NCI-H345 (cell line): Measurements from ENCODE around the gene SURF6.
"Not testable (repeated sequence)": the region's sequence is repeated elsewhere in the genome, so short reads cannot be mapped to it uniquely, and the experiment has no call there.

Source experiments
- DNase-seq: peaks from one replicate; lab custom pipeline; 2025; lab: John Stamatoyannopoulos, UW

SURF6 gene

DNA sequence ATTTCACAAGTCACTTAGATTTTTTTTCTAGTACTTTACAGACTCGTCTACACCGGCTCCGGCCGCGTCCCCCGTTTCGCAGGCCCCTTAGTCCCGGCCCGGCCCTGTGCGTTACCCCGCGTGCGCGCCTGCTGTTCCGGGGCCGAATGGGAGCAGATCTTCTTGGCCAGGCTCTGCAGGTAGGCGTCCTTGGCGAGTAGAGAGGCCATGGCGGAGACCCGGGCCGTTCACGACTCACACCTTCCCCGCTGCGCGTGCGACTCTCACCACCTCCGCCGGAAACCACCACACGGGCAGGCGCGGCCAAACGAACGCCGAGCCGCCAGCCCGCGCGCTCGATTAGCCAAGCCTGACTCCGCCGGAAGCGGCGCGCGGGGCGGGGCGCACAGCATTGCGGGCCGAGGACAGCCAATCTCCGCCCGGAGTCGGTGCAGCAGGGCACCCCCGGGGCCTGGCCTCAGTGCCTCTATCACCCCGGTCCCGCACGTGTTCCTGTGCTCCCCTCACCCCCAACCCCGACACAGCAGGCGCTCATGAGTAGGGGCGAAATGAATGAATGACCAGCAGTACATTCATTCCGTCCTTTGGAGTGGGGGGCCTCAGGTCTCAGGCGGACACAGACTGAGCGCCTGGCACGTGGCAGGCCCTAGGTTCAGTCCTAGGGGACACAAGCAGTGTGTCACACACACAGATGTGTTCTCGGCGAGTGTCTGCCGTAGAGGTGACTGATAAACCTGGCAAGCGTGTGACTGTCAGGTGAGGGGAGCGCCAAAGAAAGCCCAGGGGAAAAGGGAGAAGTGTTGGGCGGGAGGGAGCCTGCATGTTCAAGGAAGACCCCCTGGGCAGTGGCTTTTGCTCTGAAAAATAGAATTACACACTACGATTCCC, at the start of gene SURF6:
SURF6 (minus strand) TSS at position 265 of the 888 bp plus-strand sequence; CDS start at position 209, 56 bp downstream.
- peak; percentile 96 for DNase-seq

DNA sequence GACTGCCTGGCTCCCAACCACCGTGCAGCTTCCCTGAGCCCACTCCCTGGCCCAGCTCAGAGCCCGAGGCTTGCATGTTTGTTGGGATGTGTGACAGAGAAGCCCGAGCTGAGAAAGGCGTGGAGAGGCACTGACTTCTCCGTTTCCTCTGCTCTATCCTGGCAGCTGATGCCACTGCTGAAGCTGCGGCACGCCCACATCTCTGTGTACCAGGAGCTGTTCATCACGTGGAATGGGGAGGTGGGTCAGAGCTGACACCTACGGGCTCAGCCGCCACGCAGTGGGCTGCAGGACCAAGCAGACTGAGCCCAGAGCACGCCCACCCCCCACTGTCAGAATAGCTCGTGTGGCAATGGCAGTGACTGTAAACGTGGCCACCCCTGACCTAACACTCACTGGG, 49.5 kb upstream of the SURF6 start:
- no peak for DNase-seq

DNA sequence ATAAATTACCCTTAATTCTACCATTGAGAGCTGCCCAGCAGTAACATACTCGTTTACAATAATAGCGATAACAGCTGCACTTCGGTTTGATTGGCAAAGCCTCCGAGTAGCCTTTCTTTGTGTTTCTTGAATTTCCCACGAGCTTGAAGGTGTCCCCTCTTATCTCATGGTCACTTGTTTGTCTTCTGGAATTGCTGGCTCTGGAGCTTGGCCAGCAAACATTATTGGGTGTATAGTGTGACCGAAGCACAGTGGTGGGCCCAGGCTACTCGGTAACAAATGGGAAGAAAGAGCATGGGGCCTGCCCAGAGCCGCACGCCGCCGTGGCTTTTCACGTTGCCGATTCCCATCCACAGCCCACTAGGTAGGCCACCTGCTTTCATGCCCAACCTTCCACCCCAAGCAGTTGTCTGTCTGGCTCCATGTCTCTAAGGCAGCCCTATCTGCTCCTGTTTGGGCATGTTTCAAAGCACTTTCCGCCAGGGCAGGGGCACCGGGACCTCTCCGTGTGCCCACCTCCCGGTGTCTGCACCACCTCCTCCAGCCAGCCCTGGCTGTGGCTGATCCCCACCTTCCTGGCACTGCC, 48.8 kb upstream of the SURF6 start:
- DNase-seq, result no peak

DNA sequence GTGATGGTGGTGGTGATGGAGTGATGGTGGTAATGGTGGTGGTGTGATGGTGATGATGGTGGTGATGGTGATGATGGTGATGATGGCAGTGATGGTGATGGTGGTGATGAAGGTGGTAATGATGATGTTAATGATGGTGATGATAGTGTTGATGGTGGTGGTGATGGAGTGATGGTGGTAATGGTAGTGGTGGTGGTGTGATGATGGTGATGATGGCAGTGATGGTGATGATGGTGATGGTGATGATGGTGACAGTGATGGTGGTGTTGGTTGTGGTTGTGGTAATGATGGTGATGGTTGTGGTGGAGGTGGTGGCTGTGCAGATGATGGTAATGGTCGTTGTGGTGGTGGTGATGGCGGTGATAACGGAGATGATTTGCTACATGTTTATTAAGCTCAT, 47.5 kb upstream of the SURF6 start:
- no peak for DNase-seq

DNA sequence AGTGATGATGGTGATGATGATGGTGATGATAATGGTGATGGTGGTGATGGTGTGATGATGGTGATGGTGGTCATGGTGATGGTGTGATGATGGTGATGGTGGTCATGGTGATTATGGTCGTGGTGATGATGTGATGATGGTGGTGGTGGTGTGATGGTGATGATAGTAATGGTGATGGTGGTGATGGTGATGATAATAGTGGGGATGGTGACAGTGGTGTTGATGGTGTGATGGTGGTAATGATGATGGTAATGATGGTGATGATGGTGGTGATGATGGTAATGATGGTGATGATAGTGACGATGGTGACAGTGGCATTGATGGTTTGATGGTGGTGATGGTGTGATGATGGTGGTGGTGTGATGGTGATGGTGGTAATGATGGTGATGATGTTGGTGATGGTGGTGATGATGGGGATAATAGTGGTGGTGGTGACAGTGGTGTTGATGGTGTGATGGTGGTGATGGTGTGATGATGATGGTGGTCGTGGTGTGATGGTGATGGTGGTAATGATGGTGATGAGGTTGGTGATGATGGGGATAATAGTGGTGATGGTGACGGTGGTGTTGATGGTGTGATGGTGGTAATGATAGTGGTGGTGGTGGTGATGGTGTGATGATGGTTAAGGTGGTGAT, 46.6 kb upstream of the SURF6 start:
- DNase-seq, result no peak

DNA sequence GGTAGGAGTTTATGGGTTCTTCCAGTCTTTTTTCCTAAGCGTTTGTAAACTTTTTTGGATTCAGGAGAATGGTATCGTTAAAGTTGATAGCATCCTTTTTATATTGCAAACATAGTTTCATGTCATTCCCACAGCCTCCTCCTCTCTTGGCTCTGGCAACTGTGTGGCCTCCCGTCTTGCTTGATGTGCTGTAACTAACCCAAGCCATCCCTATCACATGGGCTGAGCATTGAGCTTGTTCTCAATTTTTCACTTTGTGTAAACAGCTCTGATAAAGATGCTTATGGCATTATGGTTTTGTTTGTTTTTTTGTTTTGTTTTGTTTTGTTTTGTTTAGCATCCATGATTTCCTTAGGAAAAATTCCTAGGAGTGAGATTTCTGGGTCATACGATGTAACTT, 44.7 kb upstream of the SURF6 start:
- DNase-seq, result no peak

DNA sequence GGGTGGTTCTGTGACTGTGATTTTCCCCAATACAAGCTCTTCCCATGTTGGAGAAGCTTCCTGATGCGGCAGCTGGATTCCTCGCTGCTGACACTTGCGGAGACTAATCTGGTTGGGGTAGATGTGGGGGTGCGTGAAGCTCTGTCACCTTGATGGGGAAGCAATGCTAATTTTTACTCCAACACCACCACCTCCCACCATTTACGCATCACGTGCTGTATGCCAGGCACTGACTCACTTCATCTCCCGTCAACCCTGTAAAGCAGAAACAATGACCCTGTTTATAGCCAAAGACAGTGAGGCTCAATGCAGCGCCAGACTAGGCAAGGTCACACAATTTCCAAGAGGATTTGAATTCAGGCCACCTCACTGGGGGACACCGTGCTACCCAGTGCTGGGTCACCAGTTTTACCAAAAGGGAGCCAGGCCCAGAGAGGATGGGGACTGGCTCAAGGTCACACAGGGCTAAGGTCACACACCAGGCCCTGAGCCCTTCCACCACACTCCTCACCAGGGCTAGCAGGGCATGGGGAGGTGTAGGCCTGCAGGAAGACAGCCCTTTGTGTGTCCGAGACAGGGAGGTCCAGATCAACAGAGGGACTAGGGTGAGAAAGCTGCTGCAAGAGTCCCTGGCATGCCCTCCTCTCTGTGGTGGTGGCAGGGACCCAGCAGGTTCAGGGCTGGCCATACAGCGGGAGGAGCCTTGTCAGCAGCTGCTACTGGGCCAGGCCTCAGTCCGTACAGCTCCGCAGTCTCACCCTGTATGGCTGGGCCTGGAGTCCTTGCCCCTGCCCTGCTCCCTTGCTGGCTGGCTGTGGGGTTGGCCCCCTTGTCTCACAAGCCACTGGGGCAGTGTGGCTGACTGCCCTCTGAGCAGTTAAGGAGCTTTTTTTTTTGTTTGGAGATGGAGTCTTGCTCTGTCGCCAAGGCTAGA, 43.4 kb upstream of the SURF6 start:
- DNase-seq, result no peak

DNA sequence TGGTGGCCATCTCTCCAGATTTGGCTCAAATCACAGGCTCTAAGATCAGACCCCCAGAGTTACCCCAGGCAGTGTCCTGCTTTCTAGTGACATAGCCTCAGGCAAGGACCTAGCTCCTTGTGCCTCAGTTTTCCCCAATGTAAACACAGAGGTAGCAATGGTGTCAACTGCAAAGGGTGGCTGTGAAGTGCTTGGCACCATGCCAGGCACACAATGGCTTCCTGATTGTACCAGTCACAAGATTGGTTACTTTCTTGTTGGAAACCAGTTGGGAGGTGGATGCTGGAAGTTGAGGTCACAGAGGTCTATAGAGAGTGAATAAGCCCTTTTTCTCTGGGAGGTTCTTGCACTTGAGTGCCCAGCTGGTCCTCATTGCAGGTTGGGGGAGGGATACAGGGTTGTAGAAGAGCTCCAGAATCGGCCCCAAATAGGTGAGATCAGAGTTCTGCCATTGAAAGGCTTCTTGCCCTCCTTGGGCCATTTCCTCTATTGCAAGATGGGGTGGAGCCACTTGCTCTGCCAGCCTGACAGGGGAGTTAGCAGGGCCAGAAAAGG, 42.5 kb upstream of the SURF6 start:
- DNase-seq, result peak; percentile 11

DNA sequence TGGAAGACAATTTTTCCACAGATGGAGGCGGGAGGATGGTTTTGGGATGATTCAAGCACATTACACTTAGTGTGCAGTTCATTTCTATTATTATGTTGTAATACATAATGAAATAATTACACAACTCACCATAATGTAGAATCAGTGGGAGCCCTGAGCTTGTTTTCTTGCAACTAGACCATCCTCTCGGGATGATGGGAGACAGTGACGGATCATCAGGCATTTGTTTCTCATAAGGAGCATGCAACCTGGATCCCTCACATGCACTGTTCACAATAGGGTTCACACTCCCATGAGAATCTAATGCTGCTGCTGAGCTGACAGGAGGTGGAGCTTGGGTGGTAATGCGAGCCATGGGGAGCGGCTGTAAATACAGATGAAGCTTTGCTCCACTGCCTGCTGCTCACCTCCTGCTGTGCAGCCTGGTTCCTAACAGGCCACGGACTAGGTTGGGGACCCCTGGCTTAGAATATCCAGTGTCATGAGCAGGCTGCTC, 41.8 kb upstream of the SURF6 start:
- DNase-seq, result peak; percentile 23

DNA sequence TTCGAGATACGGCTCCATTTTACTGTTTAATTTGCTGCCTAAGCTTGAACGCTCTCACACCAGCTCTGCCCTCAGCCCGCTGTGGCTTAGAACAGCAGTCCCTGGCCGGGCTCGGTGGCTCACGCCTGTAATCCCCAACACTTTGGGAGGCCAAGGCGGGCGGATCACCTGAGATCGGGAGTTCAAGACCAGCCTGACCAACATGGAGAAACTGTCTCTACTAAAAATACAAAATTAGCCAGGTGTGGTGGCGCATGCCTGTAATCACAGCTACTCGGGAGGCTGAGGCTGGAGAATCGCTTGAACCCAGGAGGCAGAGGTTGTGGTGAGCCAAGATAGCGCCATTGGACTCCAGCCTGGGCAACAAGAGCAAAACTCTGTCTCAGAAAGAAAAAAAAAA, 41.3 kb upstream of the SURF6 start:
- DNase-seq, result not testable (repeated sequence)

DNA sequence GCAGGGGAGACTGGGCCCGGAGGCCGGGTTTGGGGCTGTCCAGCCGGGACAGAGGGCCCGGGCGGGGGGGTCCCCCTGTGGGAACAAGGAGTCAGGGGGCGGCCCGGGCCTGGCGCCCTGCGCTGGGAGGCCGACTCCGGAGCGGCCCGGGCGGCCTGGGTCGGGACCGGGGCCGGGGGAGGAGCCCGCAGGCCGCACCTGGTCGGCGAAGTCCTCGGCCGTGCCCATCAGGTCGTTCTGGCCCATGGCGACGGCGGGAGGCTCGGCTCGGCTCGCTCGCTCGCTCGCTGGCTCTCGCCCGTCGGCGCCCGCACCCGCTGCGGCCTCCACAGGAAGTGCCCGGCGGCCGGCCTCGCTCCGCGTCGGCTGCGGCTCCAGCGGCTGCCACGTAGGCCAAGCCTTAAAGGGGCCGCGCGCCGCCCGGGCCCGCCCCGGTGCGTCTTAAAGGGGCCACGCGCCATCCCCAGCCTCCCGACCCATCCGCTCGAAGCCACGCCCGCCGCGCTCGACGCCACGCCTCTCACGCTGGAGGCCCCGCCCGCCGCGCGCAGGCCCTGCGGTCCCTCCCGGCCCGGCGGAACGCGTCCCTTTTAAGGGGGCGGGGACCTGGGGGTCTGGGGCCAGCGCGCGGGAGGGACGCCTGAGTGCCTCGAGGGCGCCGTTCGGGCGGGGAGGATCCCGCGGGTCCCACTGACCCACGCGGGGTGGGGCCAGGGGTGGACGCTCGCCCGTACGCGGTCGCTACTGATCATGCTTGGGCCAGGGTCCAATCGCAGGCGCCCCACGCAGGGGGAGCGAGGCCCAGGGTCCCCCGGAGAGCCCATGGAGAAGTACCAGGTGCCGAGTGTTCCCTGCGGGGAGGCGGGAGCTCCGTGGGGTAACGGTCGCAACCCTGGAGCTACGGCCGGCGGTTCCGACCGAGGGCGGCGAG, 40.0 kb upstream of the SURF6 start, which contains the start of the genes STKLD1 and SURF4:
STKLD1 (plus strand) TSS at position 643 of the 931 bp plus-strand sequence; CDS start at position 751, 108 bp downstream.
SURF4 (minus strand) TSS at position 337 of the 931 bp plus-strand sequence; CDS start at position 246, 91 bp downstream.
- peak; percentile 96 for DNase-seq

DNA sequence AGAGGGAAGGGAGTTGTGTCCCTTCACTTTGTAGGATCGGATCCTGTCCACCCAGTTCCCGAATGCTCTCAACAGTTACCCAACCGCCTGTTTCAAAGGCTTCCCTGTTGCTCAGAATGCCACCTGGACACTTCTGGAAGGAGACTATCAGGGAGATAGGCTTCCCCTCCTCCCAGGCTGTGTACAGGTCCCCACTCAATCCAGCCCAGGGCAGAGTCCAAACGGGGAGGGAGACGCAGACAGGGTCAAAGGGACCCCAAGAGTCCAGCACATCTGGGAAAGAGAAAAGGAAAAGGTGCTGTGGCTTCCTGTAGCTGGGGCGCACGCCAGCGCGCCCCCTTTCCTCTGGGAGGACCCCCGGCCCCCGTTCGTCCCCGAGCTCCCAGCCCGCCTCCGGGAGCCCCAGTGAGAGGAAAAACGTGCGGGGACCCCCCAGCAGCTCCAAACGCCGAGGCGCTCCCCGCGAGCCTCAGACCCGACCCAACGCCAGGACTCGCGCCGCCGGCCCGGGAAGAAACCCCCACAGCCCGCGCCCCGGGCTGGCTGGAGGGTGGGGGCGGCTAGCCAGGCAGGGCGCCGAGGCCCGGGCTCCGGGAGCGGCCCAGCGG, 39.2 kb upstream of the SURF6 start:
- peak; percentile 28 for DNase-seq

DNA sequence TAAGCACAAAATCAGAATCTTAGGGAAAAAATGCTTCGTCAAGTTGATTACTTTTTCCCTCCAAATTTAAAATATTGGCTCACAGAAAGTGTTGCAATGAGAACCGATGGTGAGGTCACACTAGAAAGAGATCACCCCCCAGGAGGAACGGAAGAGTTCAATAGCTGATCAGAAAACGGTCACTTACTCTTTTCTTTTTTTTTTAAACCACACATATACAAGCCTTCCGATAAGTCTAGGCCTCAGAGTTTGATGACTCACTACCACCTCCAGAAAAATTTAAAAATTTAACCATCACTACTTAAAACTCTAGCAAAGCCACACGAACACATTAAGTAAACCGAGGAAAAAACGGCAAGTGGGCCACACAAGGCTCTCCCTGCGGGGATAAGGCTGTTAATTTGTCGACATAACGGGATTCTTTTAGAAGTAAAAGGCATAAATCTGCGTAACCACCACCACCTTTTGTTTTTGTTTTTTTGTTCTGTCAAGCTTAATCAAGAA, 38.7 kb upstream of the SURF6 start:
- DNase-seq, result no peak

DNA sequence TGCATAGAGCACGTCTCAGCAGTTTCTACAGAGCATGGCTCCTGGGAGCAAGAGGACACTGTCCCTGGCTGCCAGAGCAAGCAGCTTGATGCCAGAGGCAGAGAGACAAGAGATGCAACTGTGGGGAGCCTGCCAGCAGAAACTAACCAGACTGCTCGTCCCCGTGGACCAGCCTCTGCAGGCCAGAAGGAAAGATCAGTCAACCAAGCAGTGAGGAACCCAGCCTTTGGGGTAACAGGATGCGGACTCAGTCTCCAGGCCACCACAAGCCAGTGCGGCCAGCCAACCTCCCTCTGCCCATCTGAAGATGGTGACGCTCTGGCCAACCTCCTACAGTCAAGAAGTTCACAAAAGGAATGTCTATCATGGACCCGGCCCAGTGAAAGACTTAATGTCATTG, 36.2 kb upstream of the SURF6 start:
- no peak for DNase-seq

DNA sequence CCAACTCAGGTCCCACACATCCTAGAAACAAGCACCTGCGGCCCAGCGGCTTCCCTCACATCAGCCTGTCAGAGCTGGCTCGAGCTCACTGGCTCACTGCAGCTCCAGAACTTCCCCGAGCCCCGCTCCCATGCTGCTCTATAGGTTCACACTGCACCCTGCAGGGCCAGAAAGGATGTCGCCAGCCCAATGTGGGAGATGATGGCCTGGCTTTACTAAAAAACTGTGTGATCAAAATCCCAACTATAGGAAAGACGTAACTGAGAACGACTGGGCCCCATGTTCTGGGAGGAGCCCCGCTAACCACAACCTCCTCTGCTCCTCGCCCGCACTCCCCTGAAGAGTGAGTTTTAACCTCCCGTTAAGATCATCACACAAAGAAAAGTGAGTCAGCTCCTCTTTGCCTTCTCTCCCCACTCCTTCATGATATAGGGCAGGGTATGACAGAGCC, 35.3 kb upstream of the SURF6 start:
- no peak for DNase-seq

DNA sequence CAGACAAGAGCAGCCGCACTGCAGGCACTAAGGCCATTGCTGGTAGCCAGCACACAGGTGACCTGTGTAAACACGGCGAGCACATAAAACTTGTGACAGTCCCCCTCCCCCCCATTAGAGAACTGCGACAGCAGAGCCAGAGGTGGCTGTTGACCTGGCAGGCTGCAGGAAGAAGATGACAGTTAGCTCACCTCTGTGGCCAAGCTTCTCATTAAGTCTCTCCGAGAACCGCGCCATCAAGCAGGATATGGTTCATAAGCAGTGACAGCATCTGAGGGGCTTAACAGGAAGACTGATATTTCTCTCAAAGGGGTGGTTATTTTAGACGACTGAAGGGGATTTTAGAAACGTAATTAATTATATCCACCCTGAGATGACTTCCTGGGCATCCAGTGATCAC, 34.7 kb upstream of the SURF6 start:
- DNase-seq, result no peak

DNA sequence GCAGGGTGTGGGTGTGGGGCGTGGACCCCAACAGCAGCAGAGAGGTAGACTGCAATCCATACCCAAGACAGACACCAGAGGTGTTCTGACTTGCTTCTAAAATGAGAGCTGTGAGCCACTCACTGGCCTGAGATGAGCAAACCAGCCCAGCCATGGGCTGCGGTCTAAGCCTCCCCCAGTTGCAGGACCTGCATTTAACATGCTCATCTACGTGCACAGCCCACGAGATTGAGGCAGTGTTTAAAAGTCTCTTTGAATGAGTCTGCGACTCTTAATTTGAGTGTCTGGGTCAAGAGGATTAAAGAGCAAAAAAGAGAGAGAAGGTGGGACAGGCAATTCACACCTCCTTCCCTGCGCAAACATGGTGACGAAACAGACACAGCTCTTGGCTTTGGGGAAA, 33.9 kb upstream of the SURF6 start:
- DNase-seq, result no peak

DNA sequence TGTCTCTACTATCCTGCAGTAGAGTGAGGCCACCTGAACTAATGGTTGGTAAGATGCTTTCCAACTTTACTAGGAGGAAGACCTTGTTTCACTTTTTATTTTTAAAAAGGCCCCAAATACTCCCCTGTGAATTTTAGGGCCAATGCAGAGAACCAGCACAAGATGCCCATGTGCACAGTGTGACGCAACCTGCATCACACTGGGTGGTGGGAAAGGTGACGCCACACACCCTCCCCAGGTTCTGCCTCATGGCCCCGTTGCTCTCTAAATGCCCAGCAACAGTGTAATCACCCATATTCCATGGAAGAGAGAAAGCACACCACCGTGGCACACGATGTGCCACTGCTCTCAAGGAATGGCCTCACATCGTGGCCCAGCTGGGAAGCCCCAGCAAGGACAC, 33.4 kb upstream of the SURF6 start:
- DNase-seq, result no peak

DNA sequence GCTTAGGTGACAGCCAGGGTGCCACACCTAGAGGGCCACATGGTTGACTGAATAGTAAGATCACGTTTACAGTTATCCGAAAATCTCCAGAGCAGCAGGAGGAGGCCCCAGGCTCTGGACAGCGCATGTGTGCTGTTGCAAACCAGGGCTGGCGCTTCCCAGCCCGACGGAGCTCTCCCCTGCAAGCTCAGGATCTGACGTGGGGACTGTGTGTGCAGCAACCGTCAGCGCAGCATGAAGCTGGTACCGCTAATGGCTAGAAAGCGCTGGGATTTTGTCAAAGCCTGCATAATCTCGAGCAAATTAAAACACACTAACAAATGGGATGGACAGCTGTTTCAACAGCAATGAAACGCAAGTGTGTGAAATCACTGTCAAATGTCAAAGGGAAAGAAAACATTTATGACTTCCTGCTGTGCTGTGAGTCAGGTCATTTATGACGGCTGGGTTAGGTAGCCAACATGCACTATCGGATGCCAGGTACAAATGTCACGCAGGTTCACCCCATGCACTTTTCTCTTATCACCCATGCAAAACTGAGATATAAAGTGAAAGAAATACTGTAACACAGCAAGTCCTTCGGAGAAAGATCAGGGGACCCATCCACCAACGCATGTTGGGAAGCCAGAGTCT, 32.4 kb upstream of the SURF6 start:
- DNase-seq, result peak; percentile 61
